Measurements from ENCODE around the gene SETD1B. TPM values are rescaled to one million over a fixed set of nuclear protein-coding genes. Genes with fewer than 3 reads are reported as not detected.

The SETD1B gene
- total RNA-seq, 2 experiments from 2014 or later = 13.3 TPM

DNA sequence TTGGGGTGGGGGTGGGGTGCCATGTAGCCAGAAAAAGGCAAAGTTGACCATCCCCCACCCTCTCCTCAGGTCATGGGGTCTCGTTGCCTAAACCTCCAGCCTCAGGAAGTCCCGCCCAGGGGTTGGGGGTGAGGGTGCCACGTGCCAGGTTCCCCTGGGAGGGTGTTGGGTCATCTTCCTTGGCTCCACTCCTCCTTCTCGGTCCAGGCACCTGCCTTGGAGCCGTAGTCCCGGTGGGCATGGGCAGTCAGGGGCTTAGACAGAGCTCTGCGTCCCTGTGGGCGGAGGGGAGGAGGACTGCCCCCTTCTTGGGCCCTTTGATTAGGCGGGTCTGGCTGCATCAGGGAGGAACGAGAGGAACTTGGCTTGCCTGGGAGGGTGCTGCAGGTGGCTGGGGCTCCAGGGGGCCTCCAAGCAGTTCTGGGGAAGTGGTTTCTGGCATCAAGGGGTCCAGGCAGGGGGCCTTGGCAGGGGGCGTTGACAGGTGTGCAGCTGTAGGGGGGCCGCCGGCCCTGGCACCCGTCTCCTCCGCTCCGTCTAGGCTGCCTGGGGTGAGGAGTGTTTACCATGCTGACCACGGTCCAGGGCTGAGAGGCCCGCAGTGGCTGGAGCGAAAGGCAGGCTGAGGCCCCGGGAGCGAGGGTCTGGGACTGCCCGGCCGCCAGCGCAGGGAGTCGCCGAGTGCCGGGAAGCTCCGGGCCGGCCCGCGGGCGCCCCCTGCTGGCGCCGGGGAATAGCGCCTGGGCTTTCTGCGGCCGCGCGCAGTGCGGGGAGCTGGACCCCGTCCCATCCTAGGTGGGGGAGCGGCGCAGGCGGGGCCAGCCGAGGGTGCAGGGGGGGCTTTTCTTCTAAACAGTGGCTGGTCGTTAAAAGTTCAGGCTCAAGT, 7.9 kb downstream of the SETD1B start:
- H3K4me1 Mint-ChIP-seq (ENCODE audit: low read depth) = peaks cover 37% of the 10 kb centered on the region
- peak overlapping the region; percentile 74 for H3K4me3 Mint-ChIP-seq
- DNase-seq (peak; percentile 67), ATAC-seq (peak; percentile 84)
- TF ChIP-seq, protein P1, sequence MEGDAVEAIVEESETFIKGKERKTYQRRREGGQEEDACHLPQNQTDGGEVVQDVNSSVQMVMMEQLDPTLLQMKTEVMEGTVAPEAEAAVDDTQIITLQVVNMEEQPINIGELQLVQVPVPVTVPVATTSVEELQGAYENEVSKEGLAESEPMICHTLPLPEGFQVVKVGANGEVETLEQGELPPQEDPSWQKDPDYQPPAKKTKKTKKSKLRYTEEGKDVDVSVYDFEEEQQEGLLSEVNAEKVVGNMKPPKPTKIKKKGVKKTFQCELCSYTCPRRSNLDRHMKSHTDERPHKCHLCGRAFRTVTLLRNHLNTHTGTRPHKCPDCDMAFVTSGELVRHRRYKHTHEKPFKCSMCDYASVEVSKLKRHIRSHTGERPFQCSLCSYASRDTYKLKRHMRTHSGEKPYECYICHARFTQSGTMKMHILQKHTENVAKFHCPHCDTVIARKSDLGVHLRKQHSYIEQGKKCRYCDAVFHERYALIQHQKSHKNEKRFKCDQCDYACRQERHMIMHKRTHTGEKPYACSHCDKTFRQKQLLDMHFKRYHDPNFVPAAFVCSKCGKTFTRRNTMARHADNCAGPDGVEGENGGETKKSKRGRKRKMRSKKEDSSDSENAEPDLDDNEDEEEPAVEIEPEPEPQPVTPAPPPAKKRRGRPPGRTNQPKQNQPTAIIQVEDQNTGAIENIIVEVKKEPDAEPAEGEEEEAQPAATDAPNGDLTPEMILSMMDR (IDR thresholded peaks at IDR 0.05) = peak; percentile 99
- H3K9me3 Mint-ChIP-seq = no peaks in the 10 kb centered on the region
- CTCF ChIA-PET = interaction anchor here (0.7 to 13.5 kb wide), 28 partner anchors 9 to 193 kb away, joined by 3 to 698 read pairs (median 6); partner anchors contain the start of genes CFAP251, PSMD9, RHOF and SETD1B
- POLR2A ChIA-PET = interaction anchor here (0.9 to 25.9 kb wide), 8 partner anchors 8 to 100 kb away, joined by 3 to 683 read pairs (median 4); partner anchors contain the start of genes RHOF, SETD1B and TMEM120B
- H3K27me3 Mint-ChIP-seq = no peaks in the 10 kb centered on the region
- H3K27ac Mint-ChIP-seq = peak overlapping the region; percentile 79
- intact Hi-C loops (cut with micrococcal nuclease) = loop anchor here (2.0 kb wide), 1 partner anchor 17 kb away; no protein-coding TSS in a partner anchor
- peaks cover 56% of the 10 kb centered on the region for H3K36me3 Mint-ChIP-seq (ENCODE audit: low read depth)

- H3K9me3 Mint-ChIP-seq = no peaks in the 10 kb centered on the region
- intact Hi-C loops (cut with micrococcal nuclease) = no loop called here
Observed at GRCh38 chr12:121812320-121812871, 8.6 kb downstream of the SETD1B start.

GRCh38 chr12:121812921-121813896, 9.4 kb downstream of the SETD1B start:
- intact Hi-C loops (cut with micrococcal nuclease) = no loop called here
- no peak for DNase-seq
- H3K4me1 Mint-ChIP-seq (ENCODE audit: low read depth) = peaks cover 29% of the 10 kb centered on the region
- peak overlapping the region; percentile 74 for H3K4me3 Mint-ChIP-seq
- CTCF ChIA-PET = interaction anchor here (1.0 to 13.5 kb wide), 7 partner anchors 17 to 103 kb away, joined by 3 to 698 read pairs (median 12); partner anchors contain the start of genes PSMD9, RHOF and SETD1B
- POLR2A ChIA-PET = interaction anchor here (0.5 to 25.9 kb wide), 6 partner anchors 7 to 76 kb away, joined by 3 to 683 read pairs (median 4); partner anchors contain the start of genes RHOF and SETD1B
- TF ChIP-seq, protein P1 (IDR thresholded peaks at IDR 0.05) = no peak
- no peak for ATAC-seq
- H3K27ac Mint-ChIP-seq = peak overlapping the region; percentile 72
- H3K36me3 Mint-ChIP-seq (ENCODE audit: low read depth) = peaks cover 55% of the 10 kb centered on the region
- no peaks in the 10 kb centered on the region for H3K27me3 Mint-ChIP-seq
- H3K9me3 Mint-ChIP-seq = no peaks in the 10 kb centered on the region

More at GRCh38 chr12:121812320-121812871, 8.6 kb downstream of the SETD1B start:
- H3K4me1 Mint-ChIP-seq (ENCODE audit: low read depth) = peaks cover 30% of the 10 kb centered on the region
- peak overlapping the region; percentile 74 for H3K4me3 Mint-ChIP-seq
- peaks cover 53% of the 10 kb centered on the region for H3K36me3 Mint-ChIP-seq (ENCODE audit: low read depth)
- no peaks in the 10 kb centered on the region for H3K27me3 Mint-ChIP-seq
- ATAC-seq = peak; percentile 64
- ChIA-PET POLR2A (interaction anchor here (0.9 to 25.9 kb wide), 6 partner anchors 8 to 100 kb away, joined by 3 to 683 read pairs (median 4); partner anchors contain the start of genes RHOF, SETD1B and TMEM120B), CTCF (interaction anchor here (0.7 to 13.5 kb wide), 25 partner anchors 8 to 192 kb away, joined by 3 to 698 read pairs (median 6); partner anchors contain the start of genes CFAP251, PSMD9, RHOF and SETD1B)
- peak overlapping the region; percentile 72 for H3K27ac Mint-ChIP-seq
- peak; percentile 50 for DNase-seq
- TF ChIP-seq, protein P1 (IDR thresholded peaks at IDR 0.05) = no peak

DNA sequence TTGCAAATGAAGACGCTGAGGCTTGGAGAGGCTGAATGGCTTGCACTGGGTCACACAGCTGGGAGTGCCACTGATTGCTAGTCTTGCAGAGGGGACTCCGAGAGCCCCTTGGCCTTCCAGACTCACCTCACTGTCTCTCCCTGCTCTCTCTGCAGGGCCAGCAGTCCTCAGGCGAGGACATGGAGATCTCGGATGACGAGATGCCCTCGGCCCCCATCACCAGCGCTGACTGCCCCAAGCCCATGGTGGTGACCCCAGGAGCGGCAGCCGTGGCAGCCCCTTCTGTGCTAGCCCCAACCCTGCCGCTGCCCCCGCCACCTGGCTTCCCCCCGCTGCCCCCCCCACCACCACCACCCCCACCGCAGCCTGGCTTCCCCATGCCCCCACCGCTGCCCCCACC, 10.1 kb downstream of the SETD1B start:
- no peak for ATAC-seq
- POLR2A ChIA-PET = interaction anchor here (25.9 kb wide), 1 partner anchor 27 kb away, joined by 683 read pairs; the partner anchor contains the start of gene RHOF

More for the DNA sequence above, 10.1 kb downstream of the SETD1B start:
- Mint-ChIP-seq H3K36me3 (ENCODE audit: low read depth) (peaks cover 51% of the 10 kb centered on the region), H3K27ac (no peak overlapping the region), H3K4me3 (peak overlapping the region; percentile 74), H3K4me1 (ENCODE audit: low read depth) (peaks cover 25% of the 10 kb centered on the region), H3K9me3 (no peaks in the 10 kb centered on the region), H3K27me3 (no peaks in the 10 kb centered on the region)
- no peak for DNase-seq
- CTCF ChIA-PET = interaction anchor here (3.3 to 13.5 kb wide), 2 partner anchors 17 to 19 kb away, joined by 27 to 698 read pairs; partner anchors contain the start of genes RHOF and SETD1B
- intact Hi-C loops (cut with micrococcal nuclease) = no loop called here
- TF ChIP-seq, protein P1 (IDR thresholded peaks at IDR 0.05) = no peak

All from activated CD8-positive, alpha-beta T cell treated with anti-CD3 and anti-CD28 coated beads for 36 hours (primary cell).